ENCODE results near the gene DHX29.

DHX29 gene

GRCh38 chr5:55231919-55232270, 75.6 kb downstream of the DHX29 start:
- no peak for DNase-seq

- DNase-seq = no peak
Observed at GRCh38 chr5:55231029-55231918, 76.2 kb downstream of the DHX29 start.

GRCh38 chr5:55230086-55230629, 77.3 kb downstream of the DHX29 start:
- no peak for DNase-seq

GRCh38 chr5:55227664-55228430, 79.6 kb downstream of the DHX29 start:
- DNase-seq = no peak

- no peak for DNase-seq
Observed at GRCh38 chr5:55226934-55227663, 80.4 kb downstream of the DHX29 start, which contains the start of gene MCIDAS. Gene MCIDAS, minus strand, starts transcription at chr5:55227315. Its CDS starts 177 bp downstream, at chr5:55227138.

GRCh38 chr5:55226027-55226933, 81.2 kb downstream of the DHX29 start:
- DNase-seq = peak; percentile 66

- no peak for DNase-seq
Observed at GRCh38 chr5:55225346-55225745, 82.1 kb downstream of the DHX29 start.

- no peak for DNase-seq
Observed at GRCh38 chr5:55223812-55224240, 83.7 kb downstream of the DHX29 start.

GRCh38 chr5:55222985-55223811, 84.3 kb downstream of the DHX29 start:
- DNase-seq = no peak

GRCh38 chr5:55222092-55222984, 85.2 kb downstream of the DHX29 start:
- DNase-seq = no peak

- DNase-seq = no peak
Observed at GRCh38 chr5:55220433-55221185, 86.9 kb downstream of the DHX29 start.

- no peak for DNase-seq
Observed at GRCh38 chr5:55219770-55220169, 87.7 kb downstream of the DHX29 start.

GRCh38 chr5:55218967-55219366, 88.5 kb downstream of the DHX29 start:
- DNase-seq = peak; percentile 93

- no peak for DNase-seq
Observed at GRCh38 chr5:55211184-55211874, 96.2 kb downstream of the DHX29 start.
